WERI-Rb-1 (cell line): ENCODE data around the gene IER2.
"Not testable (repeated sequence)": the region's sequence is repeated elsewhere in the genome, so short reads cannot be mapped to it uniquely, and the experiment has no call there.

ENCODE experiments used
- DNase-seq: peaks from one replicate; pipeline ENCODE4 v3.0.0-alpha.2; 2020
- H3K27ac ChIP-seq: fragments of 250-450 bp; sonication (Bioruptor Pico); 2 replicates; pipeline ENCODE4 v1.5.1; 2020; ENCODE audit warnings: mild to moderate bottlenecking, moderate library complexity
- H3K27me3 ChIP-seq: fragments of 250-450 bp; sonication (Bioruptor Pico); 2 replicates; pipeline ENCODE4 v1.5.1; 2021; ENCODE audit warnings: mild to moderate bottlenecking, low read depth, moderate library complexity; ENCODE audit not compliant: insufficient read depth, severe bottlenecking
- H3K36me3 ChIP-seq: fragments of 250-450 bp; sonication (Bioruptor Pico); 2 replicates; pipeline ENCODE4 v1.5.1; 2020; ENCODE audit warnings: mild to moderate bottlenecking, moderate library complexity
- H3K4me3 ChIP-seq: 2 replicates; pipeline ENCODE4 v1.5.1; 2011; ENCODE audit warnings: low read depth, mild to moderate bottlenecking, control low read depth, low read length
- H3K9me3 ChIP-seq: fragments of 250-450 bp; sonication (Bioruptor Pico); 2 replicates; pipeline ENCODE4 v1.5.1; 2021; ENCODE audit warnings: mild to moderate bottlenecking, moderate library complexity; ENCODE audit not compliant: severe bottlenecking
- TF ChIP-seq, protein P1 (sequence below): IDR thresholded peaks from 2 replicates; pipeline ENCODE4 v1.5.1; 2011; ENCODE audit warnings: low read depth, mild to moderate bottlenecking, control low read depth, inconsistent platforms, low read length

IER2 gene

DNA sequence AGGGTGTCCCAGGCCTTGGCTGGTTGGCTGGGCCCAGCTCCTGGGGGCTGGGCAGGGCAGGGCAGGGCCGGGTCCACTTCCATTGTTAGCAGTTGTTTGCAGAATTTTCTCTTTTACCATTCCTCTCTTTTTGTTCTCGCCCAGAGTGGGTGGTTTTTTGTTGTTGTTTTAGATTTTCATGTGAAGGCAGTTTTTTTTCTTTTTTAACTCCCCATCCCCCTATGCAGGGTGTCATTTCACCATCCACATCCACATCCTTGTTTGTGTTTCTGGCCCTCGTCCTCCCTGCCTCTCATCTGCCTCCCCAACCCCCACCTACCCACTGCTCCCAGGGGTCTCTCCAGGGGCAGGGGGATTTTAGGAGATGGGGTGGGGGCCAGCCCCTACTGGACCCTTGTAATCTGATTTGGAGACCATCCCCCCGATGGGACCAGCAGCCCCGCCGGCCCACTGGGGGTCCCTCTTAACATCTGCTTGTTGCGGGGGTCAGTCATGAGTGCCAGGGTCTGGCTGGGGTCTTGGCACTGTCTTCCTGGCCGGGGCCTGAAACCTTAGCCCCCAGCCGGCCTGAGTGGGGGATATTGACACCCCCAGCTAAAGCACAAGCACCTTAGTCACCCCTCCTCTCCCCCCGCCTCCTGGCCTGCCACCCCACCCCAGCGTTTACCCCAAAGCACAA is 10.4 kb upstream of the IER2 start:
- Histone ChIP-seq H3K9me3 (no peaks in the 10 kb centered on the region), H3K36me3 (peaks cover 55% of the 10 kb centered on the region), H3K27me3 (no peaks in the 10 kb centered on the region), H3K4me3 (no peak overlapping the region), H3K27ac (no peak overlapping the region)
- TF ChIP-seq, protein P1, sequence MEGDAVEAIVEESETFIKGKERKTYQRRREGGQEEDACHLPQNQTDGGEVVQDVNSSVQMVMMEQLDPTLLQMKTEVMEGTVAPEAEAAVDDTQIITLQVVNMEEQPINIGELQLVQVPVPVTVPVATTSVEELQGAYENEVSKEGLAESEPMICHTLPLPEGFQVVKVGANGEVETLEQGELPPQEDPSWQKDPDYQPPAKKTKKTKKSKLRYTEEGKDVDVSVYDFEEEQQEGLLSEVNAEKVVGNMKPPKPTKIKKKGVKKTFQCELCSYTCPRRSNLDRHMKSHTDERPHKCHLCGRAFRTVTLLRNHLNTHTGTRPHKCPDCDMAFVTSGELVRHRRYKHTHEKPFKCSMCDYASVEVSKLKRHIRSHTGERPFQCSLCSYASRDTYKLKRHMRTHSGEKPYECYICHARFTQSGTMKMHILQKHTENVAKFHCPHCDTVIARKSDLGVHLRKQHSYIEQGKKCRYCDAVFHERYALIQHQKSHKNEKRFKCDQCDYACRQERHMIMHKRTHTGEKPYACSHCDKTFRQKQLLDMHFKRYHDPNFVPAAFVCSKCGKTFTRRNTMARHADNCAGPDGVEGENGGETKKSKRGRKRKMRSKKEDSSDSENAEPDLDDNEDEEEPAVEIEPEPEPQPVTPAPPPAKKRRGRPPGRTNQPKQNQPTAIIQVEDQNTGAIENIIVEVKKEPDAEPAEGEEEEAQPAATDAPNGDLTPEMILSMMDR: no peak
- no peak for DNase-seq

DNA sequence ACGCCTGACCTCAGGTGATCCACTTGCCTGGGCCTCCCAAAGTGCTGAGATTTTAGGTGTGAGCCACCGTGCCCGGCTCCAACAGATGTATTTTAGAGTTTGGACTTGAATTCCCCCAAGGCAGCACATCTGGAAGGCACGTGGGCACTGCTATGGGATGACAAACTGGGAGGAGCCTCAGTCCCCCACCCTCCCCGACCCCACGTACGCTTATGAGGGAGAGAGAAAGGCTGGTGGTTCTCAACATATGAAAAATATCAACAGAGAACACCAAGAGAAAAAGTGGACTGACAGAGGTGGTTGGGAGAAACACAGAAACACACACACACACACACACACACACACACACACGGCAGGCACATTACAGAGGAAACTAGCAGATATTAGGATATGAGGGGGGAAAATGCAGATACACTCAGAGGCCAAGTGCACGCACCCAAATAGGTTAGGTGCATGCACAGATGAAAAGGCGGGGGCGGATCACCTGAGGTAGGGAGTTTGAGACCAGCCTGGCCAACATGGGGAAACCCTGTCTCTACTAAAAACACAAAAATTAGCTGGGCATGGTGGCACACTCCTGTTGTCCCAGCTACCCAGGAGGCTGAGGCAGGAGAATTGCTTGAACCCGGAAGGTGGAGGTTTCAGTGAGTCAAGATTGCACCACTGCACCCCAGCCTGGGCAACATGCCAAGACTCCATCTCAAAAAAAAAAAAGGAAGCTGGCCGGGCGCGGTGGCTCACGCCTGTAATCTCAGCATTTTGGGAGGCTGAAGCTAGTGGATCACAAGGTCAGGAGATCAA is 3.2 kb upstream of the IER2 start:
- Histone ChIP-seq H3K36me3 (peaks cover 20% of the 10 kb centered on the region), H3K9me3 (no peaks in the 10 kb centered on the region), H3K27me3 (no peaks in the 10 kb centered on the region), H3K27ac (no peak overlapping the region), H3K4me3 (no peak overlapping the region)
- TF ChIP-seq, protein P1: no peak
- DNase-seq: no peak

DNA sequence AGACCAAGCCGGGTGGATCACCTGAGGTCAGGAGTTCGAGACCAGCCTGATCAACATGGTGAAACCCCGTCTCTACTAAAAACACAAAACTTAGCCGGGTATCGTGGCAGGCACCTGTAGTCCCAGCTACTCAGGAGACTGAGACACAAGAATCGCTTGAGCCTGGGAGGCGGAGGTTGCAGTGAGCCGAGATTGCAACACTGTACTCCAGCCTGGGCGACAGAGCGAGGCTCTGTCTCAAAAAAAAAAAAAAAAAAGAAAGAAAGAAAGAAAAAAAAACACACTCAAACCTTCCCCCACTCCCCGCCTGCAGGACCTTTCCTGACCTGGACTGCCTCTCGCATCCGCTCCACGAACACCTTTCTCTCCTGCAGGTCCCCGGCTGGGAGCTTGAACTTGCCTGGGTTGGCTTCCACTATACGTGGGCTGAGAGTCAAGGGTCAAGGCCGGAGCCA is 1.0 kb upstream of the IER2 start:
- not testable (repeated sequence) for H3K9me3 ChIP-seq

DNA sequence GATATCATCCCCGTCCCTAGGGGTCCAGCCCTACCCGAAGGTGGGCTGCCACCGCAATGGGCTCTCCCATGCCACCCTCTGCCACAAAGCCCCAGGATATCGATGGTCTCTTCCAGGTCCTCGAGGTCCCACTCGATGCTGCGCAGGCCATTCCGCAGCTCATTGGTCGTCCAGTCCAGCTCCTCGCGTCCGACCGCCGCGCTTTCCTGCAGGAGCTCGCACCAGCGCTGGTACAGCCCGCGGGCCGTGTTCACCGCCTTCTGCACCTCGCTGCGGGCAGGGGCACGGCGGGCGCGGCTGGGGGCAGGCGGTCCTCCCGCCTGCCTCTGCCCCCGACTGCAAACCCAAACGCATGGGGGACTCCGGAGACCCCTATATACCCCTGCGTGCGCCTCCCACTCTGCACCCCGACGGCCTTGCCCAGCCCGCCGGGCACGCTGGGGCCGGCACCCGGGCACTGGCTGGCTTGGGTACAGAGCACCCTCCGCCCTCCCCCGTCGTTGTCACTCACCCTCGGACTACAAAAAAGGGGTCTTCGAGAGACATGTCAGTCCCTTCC is 504 bp upstream of the IER2 start:
- peak overlapping the region; percentile 90 for H3K4me3 ChIP-seq
- peak overlapping the region; percentile 62 for H3K27ac ChIP-seq
- TF ChIP-seq, protein P1: no peak
- no peaks in the 10 kb centered on the region for H3K9me3 ChIP-seq
- H3K36me3 ChIP-seq: peaks cover 17% of the 10 kb centered on the region
- no peaks in the 10 kb centered on the region for H3K27me3 ChIP-seq
- peak; percentile 42 for DNase-seq

More for the DNA sequence above, 1.0 kb upstream of the IER2 start:
- not testable (repeated sequence) for DNase-seq, H3K27me3 ChIP-seq
- Histone ChIP-seq H3K4me3 (peak overlapping the region; percentile 90), H3K27ac (peak overlapping the region; percentile 62), H3K36me3 (peaks cover 18% of the 10 kb centered on the region)

DNA sequence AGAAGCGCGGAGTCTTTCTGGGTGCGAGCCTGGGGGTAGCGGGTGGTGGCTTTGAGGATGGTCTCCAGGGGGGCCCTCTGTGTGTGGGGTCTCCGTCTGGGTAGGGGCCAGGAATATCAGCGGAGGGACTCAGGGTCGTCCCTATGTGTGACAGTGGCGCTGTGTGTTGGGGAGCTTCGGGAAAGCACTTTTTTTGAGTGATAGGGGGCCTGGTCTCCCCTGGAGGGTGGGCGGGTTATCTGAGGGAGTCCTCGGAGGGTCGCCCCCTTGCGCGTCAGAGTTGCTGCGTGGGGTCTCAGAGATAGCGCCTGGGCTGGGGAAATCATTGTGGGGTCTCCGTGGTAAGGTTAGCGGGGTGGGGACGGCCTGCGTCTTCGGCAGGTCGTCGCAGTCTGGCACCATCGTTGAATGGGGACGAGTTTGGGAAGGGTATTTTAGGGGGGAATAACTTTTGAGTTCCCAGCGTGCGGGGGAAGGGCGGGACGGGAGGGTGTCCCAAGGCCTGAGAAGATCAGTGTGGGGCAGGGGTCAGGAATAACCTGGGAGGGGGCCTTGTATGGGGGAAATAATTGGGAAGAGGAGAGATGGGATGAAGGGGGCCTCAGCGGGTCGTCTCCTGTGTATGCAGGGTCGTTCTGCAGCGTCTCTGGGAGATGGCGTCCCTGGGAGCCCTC is 857 bp downstream of the IER2 start:
- Histone ChIP-seq H3K9me3 (no peaks in the 10 kb centered on the region), H3K36me3 (peaks cover 11% of the 10 kb centered on the region), H3K27ac (peak overlapping the region; percentile 62), H3K4me3 (peak overlapping the region; percentile 90), H3K27me3 (no peaks in the 10 kb centered on the region)
- no peak for DNase-seq
- TF ChIP-seq, protein P1: no peak
